T-helper 9 cell (primary cell): ENCODE measurements around the gene CTNNA2.

Experiments used
- DNase-seq: peaks from one replicate; pipeline ENCODE4 v3.0.0-alpha.2; 2020

The CTNNA2 gene

DNA sequence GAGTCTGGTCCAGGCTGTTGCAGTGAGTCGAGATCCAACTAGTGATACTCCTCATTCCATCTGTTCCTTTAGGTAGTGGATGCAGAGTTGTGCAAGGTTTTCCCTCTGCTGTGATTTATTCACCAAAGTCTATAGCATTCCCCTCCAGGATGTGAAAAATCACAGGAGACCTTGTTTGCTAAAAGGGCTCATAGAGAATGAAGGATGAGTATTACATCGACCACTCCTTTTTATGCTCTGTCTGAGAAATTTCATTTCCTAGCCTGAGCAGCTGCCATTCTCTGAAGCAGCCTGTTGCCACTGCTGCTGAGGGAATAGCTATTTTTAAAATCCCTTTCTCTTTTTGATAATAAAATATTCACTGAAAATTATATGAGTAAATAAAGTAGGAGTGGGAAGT lies 925.8 kb downstream of the CTNNA2 start:
- no peak for DNase-seq

DNA sequence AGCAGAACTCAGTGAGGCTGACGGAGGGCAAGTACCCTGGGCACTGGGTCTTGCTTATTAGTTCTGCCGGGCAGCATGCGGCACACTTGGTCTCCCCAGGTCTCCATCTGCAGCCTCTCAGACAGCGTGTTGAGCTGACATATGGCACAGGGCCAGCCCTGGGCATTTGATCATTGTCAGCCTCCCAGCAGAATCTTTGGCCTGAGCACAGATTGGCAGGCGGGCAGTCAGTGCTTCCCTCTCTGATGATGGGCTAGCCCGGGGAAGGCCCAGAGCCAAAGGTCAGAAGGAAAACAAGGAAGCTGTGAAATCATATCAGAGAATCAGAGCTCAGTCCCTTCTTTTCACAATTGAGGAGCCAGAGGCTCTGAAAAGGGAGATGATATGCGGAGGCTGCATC lies 941.8 kb downstream of the CTNNA2 start:
- no peak for DNase-seq

DNA sequence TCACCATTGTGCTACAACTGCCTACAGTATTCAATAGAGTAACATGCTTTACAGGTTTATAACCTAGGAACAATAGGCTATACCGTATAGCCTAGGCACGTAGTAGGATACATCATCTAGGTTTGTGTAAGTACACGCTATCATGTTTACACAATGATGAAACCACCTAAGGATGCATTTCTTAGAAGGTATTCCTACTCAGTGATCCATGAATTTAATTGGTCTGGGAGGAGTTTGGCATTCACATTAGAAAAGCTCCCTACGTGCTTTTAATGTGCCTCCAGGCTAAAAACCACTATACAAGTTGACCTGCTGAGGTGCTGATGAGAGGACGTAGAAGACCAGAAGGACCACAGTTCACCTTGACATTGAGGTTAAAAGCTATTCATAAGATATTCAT lies 946.2 kb downstream of the CTNNA2 start:
- no peak for DNase-seq

DNA sequence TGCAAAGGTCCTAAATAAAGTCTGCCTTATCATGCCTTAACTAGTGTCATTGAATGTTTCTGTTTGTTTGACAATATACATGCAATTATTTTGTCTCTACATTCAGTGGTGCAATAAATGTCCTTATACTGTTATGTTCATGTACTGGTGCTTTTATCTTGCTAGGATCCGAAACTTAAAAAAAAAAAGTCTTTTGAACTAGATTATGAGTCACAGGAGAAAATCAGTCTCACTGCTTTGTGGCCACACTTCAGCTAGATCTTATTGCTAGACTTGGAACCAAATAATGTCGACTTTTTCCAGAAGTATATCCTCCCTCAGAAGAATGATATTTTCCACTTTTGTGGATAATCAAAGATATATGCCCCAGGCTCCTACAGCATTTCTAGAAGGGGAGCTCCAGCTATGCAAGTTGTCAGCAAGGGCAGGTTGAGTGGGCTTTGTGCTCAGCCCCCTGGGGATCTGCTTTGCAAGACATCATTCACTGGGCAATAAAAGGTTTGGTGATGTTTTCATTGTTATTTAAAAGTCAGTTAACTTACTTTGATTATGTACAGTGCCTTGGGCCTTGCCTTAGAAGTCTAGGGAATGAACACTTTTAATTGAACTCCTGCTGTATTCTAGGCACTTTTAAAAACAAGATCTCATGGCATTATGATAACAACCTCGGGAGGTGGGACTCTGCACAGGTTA lies 948.8 kb downstream of the CTNNA2 start:
- no peak for DNase-seq

DNA sequence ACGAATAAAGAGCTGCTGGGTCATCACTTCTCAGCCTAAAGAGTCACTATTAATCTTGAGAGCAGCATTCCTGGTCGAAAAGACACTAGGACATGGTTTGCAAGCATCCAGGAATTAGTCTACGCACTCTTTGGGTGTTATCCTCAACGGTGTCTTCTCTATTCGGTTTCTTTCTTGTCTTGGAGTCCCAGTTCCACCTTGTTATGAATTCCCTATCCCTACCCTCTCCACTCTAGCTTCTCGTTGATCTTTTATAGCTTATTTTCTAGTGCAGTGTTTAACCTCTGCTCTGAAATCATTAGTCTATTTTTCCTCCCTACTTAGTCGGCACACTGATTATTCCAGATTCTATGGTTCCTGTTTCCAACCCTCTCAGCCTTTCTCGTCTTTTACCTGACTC lies 949.8 kb downstream of the CTNNA2 start:
- DNase-seq: no peak

DNA sequence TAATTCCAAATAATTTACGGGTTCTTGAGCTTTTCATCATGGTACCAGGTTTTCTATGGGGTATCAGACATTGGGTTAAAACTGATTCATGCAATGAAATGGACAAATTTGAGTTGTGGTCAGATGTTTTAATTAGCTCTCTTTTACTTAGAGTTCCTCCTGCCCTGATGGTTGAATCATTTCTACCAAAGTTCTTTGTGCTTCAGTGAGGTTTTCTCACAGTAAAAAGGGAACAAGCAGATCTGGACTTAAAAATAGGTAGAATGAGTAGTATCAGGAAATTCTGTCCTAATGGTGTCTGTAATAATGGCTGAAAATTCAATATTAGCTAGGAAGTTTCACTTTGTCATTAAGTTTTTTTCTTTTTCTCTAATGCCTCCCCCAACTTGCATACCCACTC lies 951.4 kb downstream of the CTNNA2 start:
- DNase-seq: no peak

DNA sequence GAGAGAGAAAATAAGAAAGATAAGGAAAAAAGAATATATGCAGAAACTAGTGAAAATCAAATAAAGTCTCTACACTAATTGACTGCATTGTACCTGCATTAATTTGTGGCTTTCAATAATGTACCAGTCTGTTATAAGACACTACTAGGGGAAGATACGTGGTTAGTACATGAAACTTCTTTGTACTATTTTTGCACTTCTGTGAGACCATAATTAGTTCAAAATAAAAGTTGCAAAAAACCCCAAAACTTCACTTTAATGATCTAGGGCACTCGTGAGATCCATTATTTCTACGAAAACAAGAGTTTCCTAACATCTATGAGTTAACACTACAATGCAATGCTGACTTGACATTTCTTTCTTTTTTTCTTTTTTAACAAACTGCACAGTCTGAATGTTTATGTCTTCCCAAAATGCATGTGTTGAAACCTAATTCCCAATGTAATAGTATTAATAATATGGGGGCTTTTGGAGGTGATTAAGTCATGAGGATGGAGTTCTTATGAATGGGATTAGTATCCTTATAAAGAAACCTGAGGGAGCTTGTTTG lies 954.5 kb downstream of the CTNNA2 start:
- DNase-seq: no peak

DNA sequence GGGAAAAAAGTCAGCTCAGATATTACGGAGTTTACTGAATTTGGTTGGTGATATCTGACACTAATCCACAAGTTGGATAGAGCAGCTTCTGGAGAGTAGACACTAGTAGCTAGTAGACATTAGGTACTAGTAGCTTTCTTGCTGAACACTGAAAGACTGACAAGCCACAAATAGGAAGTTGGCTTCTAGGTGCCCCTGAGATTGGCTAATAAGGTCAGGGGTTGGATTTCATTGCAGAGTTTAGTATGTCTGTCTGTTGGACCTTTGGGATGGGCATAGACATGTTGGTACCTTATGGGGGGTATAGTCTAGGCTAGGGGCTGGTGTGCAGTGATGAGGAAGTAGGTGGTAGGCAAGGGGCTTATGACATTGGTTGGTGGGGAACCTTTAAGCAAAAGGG lies 956.6 kb downstream of the CTNNA2 start:
- DNase-seq: no peak

DNA sequence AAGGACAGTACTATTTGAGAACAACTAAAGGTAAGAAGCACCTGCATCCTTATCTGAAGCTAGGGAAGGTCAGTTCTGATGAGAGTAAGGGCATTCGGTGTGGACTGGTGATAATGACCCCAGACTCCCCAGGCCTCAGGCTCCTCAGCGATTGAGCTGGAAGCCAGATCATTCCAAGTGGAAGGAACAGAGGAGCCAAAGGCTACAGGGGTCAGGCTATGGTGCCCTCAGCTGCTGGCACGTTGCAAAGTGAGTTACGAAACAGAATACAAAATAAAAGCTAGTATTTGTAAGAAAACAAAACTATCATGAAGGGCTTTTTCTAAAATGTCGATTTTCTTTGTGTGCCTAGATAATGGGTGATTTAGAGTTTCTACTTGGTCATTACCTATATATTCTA lies 960.2 kb downstream of the CTNNA2 start:
- no peak for DNase-seq

DNA sequence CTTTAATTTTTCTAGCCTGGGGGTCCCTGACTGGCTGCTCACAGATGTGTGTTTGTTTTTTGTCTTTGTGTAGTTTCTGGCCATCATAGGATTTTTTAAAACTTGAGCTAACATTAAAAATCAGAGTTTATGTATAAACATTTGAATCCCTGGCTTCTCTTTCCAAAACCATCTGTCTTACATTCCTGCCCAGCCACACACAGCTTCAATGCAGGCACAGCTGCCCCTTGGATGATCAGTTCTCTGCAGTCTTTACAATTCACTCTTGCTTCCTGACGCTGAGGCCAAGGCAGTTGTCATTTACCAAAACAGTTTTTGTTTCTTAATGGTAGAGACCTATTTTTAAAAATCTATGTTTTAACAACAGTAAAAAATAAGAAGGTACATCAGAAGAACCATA lies 960.9 kb downstream of the CTNNA2 start:
- DNase-seq: no peak

DNA sequence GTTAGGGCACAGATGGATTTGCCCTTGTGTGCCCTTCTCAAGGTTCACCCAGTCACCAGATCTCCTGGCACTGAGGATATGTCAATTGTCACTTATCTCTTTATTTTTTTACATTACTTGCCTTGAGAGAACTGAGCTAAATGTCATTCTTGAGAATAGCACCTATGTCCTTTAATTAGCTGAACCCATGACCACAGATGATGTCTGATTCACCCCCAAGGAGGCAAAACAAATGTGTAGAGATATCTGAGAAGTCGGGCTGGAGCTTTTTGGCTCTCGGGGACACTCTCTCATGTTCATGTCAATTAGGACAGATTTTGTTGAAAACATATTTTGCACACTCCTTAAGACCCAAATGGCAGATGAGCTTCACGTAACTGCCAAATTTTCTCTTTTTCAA lies 963.1 kb downstream of the CTNNA2 start:
- no peak for DNase-seq

DNA sequence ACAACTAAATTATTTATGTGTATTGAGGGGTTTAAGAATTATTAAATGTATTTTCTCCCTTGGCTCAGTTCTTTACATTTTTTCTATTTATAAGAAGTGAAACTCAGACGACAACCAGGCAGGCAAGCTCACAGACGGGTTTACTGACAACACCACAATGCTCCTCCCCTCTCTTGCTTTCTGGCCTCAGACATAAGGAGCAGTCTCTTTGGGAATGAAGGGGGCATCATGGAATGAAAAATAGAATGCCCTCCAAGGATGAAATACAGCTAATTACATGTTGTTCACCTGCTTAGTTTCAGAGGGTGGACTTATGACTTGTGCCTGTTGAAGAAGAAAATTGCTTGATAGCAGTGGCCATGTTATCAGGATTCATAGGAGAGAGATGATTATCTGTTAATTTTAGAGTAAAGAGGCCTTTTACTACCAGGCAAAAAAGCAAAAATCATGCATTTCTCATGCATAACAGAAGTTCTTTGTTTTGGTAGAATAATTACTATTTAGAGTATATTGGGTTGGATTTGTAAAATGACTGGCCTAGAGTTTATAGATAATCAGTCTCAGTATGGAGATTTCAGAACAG lies 963.8 kb downstream of the CTNNA2 start:
- no peak for DNase-seq

DNA sequence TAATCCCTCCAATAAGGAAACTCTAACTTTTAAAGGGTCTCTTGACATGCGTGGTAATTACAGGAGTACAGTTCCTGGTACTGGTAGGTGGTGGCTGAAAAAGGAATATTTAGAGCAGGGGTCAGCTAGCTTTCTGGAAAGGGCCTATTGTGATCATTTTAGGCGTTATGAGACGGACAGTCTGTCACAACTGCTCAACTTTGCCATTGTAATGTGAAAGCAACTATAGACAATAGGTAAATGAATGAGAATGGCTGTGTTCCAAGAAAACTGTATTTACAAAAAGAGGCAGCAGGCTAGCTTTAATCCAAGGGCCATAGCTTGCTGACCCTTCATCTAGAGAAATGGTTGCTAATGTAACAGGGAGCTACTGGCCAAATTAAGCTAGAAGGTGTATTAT lies 969.4 kb downstream of the CTNNA2 start:
- DNase-seq: no peak

DNA sequence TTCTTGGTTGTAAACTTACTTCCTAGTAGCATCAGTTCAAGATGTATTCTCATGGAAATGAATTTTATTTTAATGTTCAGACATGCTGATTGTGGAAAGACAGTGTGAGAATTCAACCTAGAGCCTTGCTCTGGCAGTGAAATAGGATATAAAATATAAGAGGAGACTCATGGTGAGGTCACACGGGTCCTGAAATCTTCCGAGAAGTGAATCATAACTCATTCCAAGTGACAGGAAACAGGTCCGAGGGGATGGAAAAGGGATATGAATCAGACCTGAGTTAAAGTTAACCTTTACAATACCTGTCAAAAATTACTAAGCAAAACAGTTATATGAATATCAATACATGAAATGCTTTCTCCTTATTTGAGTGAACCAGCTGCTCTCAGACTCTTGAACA lies 976.9 kb downstream of the CTNNA2 start:
- DNase-seq: no peak

DNA sequence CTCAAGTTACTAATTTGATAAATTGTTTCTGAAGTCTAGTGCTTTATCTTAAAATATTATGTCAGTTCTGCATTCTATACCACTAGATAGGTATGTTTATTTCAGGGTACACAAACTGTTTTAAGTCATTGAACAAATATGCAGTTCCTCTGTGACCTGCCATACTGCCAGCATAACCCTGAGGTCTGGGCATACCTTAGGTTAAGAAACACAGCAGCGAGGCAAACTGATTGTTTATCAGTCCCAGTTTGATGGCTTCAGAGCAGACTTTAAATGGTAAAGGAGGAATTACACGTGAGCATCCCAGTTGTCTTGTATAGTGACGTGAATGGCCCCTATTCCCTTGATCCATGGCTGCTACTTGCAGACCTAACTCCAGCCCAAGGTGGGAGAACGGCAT lies 978.1 kb downstream of the CTNNA2 start:
- no peak for DNase-seq

DNA sequence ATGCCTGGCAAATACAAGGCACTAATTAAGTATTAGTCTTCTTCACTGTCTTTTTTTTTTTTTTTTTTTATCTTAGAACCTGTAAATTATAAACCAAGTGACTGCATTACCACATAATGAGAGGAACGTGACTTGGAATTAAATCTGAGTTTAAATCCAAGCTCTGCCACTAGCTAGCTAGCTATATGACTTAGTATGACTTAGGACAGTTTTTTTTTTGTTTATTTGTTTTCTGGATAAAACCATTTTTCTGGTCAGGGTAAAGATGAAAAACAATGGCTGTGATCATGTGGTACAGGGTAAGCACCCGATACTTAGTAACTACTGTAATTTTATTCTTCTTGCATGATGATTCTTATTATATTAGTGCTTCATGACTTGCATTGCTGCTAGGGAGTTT lies 983.5 kb downstream of the CTNNA2 start:
- no peak for DNase-seq

DNA sequence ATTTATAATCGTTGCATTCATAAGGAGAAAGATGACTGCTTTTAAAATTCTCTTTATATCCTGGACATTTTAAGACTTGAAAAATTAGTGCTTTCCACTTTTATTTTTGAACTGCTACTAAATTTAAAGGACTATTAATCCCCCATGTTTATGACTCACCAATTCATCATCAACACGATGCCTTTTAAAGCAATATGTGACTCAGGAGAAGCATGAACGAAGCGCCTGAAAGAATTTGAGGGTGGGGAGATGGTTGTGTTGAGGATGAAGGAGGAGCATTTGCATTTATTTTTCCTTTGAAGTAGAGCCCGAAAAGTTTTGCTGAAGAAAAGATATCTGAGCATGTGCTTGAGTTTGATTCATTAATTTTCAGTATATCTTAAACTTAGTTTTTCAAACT lies 983.9 kb downstream of the CTNNA2 start:
- DNase-seq: no peak

DNA sequence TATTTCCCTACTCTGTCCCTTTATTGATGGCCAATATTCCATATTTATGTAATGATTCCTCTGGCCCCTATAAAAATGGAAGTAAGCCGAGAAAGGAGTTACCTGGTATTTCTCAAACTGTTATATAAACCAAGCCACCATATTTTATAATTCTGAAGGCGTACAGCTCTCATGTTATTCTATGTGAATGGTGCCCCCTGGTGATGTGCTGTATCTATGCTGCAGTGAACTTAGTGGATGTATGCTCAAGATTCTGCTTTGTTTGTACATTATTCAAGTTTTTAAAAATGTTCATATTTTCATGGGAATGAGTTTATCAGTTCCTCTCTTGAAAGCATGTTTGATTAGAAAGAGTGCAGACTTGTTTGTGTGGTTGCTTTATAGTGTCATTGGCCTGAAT lies 986.2 kb downstream of the CTNNA2 start:
- no peak for DNase-seq

DNA sequence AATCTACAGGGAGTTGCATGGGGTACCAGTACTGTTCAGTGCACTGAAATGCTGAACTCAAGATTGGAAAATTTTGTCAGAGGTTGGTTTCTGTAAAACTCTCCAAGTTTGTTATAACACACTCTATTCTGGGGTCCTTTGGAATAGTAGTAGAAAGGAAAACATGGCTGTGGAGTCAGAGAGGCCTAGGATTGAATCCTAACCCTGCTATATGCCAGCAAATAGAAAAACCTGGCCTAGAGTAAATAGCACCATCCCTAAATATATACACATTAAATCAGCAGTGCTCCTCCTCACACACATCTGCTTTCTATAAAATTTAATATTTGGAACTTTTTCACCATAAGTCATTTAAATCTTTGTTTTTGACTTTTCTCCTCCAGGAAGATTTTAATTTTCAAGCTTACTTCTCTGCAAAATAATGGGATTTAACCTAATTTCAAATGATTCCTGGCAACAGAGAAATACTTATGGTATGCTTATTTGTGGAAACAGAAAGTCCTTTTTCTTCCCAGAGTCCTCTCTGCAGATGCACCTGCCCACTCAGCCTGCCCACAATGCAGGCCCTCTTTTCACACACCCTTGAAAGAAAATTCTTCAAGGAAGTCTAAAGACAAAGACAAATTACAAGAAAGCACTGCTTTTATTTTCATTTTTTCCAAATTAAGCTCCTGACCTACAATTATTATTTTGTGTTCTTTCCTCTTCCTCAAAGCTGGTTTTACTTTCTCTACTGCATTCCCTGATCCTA lies 989.2 kb downstream of the CTNNA2 start:
- no peak for DNase-seq

DNA sequence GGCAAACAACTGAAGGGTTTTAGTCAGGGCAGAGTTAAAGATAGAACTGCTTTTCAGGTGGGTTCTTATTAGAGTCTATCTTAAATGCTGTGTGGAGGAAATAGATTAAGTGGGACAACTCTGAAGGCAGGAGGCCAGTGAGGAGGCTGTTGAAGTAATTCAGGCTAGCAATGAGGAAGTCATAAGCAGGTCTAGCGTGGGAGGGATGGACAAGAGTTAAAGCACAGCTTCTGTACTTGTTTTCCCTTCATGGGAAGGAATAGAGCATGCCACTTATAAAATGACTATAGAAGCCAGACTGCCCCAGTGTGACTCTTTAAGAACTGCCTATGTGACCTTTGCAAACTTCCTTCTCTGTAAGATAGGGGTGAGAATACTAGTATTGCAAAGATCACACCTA lies 993.7 kb downstream of the CTNNA2 start:
- DNase-seq: no peak

DNA sequence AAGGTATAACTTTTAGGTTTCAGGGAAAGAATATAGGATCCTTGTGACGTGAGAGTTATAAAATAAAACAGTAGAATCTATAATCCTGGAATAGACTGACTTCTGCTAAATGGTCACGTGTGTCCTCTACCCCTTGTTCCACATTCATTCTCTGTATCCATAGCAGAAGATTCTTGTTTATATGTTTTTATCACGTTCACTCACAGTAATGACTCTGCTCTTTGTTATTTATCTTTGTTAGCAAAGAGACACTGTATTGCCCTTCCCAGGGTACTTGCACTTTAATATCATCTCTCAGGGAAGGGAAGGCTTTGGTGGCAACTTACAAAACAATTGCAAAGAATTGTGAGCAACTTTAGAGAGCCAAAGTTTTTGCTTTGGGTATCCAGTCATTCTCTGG lies 997.9 kb downstream of the CTNNA2 start:
- DNase-seq: no peak

DNA sequence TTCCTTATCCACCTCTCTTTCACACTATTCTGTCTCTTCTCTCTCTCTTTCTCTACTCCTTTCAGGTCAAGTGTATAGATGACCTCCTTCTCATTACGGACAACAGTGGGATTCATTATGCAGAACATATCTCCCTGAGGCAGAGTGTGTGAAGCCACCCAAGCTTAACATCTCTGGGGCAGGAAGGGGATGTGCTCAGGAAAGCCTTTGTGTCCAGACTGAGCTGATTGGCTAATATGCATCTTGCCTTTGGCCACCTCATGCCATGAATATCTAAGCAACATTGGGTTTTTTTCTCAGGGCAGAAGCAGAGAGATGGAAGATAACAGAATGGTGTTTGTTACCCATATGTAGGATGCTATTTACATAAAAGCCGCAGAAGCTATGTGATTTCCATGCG lies 1003.1 kb downstream of the CTNNA2 start:
- no peak for DNase-seq

DNA sequence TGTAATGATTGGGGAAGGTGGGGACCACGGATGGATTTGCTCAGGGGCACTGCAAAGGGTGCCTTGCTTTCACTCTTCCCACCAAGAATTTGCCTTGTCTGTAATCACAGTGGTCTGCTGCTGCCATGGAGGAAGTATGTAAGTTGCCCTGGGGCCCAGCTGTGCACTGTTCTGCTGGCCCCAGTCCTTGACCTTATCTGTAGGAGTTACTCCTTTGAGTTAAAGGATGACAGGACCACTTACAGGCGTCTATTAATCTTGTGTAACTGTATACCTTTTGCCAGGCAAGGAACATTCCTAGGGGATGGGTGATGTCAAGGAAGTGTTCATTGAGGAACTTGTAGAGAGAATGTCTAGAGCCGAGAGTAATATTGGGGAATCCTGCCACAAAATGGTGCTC lies 1004.5 kb downstream of the CTNNA2 start:
- DNase-seq: no peak

DNA sequence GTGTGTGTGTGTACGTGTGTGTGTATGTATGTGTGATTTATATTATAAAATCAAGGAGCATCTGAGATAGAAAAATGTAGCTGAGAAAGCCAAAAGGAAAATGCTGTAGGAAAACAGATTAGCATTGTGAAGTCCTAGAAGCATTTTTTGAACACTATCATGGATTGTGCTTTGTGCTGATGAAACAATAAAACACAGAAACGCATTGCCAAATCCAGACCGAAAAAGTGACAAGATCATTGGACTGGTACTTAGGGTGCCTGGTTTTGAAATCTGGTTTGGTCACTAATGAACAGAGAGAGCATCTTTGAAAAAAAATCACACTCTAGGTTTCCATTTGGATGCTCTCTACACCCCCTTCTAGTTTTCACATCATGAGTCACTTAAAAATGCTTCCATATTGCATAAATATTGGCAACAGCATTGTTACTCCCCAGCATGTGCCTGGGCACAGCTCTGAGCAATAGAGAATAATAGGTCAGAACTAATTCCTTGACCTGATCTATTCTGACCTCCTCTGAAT lies 1006.3 kb downstream of the CTNNA2 start:
- no peak for DNase-seq
